GM19467 (cell line): Measurements from ENCODE around the gene FCRLB.
"Not testable (repeated sequence)": the region's sequence is repeated elsewhere in the genome, so short reads cannot be mapped to it uniquely, and the experiment has no call there.

Experiments used
- ATAC-seq: cut with Tn5 transposase; IDR thresholded peaks from one replicate; pipeline ENCODE4 v1.9.1; 2021; ENCODE audit warnings: mild to moderate bottlenecking, moderate library complexity; ENCODE audit not compliant: unreplicated experiment

FCRLB gene

DNA sequence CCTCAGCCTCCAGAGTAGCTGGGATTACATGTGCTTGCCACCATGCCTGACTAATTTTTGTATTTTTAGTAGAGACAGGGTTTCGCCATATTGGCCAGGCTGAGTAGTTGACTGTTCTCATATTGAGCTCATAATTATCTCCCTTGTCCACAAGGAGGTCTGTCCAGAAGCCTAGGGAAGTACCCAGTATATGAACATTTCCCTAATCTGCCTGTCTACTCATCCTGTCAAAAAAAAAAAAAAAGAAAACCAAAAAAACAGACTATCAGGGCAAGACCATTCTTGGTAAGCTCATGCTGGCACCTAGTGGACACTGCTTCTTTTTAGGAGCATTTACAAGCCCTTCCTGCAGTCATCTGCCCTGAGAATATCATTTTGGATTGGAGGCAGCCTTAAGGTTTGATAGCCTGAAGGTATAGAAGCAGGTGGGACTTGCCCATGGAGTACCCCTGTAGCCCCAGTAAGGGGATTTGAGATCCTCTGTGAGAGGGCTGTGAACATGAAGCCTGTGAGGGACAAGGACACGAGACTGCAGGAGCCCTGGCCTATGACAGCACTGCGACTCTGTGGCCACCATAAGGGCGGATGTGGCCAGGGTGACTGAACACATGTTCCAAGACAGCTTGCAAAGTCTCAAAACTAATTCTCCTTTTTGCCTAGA lies 17.4 kb downstream of the FCRLB start:
- ATAC-seq, result peak; percentile 48

GRCh38 chr1:161739865-161740566 lies 18.7 kb downstream of the FCRLB start:
- ATAC-seq, result no peak

DNA sequence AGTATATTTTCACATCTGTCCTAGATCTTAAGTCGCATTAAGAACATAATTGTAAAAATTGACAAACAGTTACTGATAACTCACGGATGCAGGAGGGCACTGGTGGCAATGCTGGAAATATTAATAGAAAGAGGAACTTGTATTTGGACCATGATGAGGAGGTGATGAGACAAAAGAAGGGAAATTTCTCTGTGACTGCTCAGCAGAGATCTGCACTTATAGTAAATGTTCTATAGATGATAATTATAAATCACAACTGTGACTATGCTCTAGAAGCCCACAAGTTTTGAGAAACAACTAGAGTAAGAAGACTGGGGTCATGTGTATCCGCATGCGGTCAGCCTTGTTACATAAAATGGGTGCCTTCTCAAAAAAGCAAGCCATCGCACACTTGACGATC lies 19.6 kb downstream of the FCRLB start:
- no peak for ATAC-seq

GRCh38 chr1:161743231-161743630 lies 21.9 kb downstream of the FCRLB start:
- ATAC-seq, result no peak

DNA sequence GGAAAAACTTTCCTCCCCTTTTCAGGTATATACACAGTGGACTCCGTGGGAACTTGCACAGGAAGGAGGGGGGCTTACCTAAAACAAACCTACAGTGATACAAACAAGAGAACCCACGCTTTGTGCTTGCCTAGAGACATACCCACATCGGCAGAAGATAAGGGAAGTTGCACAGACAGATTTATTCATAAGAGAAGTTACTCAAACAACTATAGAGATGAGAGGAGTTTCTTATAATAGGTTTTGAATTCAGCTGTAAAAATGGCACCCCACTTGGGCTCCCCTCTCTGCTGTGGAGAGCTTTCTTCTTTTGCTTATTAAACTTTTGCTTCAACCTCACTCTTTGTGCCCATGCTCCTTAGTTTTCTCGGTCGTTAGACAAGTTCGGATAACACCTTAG lies 26.5 kb downstream of the FCRLB start:
- ATAC-seq, result no peak

DNA sequence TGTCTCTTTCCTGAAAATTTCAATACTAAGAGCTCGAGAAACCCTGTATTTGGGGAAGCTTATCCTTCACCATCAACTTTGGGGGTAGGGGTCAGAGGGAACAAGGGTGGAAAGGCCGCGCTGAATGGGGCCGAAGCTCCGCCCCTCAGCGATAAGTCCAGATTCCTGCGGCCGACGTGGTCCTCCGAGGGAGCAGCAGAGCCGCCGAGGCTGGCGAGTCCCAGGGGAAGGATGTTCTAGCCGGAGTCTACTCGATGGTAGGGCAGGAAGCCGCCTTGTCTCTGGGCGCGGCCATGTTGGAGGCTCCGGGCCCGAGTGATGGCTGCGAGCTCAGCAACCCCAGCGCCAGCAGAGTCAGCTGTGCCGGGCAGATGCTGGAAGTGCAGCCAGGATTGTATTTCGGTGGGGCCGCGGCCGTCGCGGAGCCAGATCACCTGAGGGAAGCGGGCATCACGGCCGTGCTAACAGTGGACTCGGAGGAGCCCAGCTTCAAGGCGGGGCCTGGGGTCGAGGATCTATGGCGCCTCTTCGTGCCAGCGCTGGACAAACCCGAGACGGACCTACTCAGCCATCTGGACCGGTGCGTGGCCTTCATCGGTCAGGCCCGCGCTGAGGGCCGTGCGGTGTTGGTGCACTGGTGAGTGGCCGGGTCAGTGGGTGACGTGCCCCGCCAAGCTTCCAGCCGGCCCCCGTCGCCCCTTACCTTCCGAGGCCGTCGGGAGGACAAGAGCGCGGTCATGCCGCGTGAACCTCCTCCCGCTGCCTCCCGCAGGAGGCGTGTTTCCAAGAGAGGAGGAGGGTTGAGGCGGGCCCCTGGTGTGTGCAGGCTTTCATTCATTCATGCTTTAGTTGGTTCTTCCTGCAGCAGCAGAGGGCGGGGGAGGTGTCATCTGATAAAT lies 28.4 kb downstream of the FCRLB start, which contains the start of gene DUSP12:
Gene DUSP12, plus strand, starts transcription at position 278 of the 899 bp plus-strand sequence. Its CDS starts 16 bp downstream, at position 294.
- peak; percentile 94 for ATAC-seq

- ATAC-seq, result no peak
These were observed 42.3 kb downstream of the FCRLB start for GRCh38 chr1:161763522-161764098.

DNA sequence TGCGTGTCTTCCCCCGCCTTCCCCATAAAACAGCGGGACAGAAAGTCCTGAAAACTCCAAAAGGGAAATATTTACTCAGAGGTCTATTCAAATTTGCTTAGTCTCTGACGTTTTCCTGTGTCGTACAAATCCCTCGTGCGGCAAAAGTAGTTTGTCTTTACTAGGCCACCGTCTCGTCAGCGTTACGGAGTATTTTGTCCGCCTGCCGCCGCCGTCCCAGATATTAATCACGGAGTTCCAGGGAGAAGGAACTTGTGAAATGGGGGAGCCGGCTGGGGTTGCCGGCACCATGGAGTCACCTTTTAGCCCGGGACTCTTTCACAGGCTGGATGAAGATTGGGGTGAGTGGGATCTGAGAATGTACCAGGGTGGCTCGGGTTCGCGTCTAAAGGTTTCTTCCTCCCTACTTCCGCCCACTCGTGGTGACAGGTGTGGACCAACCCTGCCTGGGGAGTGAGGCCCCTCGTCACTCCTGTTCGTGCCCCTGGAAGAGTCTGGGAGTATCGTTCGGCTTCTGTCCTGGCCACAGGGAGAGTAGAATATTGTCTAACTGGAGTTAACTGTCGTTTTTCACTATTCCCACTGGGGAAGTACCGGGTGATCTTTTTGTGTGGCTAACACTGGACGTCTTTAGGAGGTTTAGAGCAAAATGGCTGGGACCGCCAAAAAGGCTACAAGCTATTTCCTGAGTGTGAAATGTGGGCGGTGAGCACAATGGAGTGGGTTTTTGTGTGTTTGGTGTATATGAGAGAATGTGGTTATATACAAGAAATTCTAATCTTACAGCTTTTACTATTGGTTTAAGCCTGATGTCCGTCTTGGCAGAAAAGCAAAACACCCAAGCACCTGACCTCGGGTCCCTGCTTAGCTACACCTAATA lies 45.0 kb downstream of the FCRLB start, which contains the start of gene ATF6:
Gene ATF6, plus strand, starts transcription at position 219 of the 880 bp plus-strand sequence. Its CDS starts 41 bp downstream, at position 260.
- peak; percentile 46 for ATAC-seq

DNA sequence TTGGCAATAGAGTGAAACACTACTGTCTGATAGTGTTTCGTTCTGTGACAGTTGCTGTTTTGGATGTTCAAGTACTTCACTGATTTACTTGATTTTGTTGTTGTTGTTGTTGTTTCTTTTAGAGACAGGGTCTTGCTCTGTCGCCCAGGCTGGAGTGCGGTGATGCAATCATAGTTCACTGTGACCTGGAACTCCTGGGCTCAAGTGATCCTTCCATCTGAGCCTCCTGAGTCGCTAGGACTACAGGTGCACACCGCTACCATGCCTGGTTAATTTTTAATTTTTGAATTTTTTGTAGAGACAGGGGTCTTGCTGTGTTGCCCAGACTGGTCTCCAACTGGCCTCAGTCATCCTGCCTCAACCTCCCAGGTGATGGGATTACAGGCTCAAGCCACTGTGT lies 47.1 kb downstream of the FCRLB start:
- ATAC-seq, result no peak

DNA sequence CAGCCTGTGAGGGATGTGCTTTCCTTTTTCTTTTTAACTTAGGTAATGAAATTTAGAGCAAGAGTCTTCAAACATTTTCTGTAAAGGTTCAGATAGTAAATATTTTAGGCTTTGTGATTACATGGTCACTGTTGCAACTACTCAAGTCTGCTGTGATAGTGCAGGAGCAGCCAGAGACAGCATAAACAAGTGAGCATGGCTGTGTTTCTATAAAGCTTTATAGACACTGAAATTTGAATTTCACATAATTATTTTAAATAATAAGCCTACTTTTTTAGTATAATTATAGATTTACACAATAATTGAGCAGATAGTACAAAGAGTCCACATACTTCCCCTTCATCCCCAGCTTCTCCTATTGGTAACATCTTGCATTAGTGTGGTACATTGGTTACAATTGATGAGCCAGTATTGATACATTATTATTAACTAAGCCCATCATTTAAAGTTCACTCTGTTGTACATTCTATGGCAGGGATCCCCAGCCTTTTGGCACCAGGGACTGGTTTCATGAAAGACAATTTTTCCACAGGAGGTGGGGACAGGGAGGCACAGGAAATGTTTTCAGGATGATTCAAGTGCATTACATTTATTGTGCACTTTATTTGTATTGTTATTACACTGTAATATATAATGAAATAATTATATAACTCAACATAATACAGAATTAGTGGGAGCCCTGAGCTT lies 47.8 kb downstream of the FCRLB start:
- ATAC-seq, result no peak

- ATAC-seq, result not testable (repeated sequence)
These were observed 48.3 kb downstream of the FCRLB start for GRCh38 chr1:161769673-161770045.

GRCh38 chr1:161770250-161770649 lies 48.9 kb downstream of the FCRLB start:
- no peak for ATAC-seq

- ATAC-seq, result no peak
These were observed 49.8 kb downstream of the FCRLB start for GRCh38 chr1:161771161-161771560.

DNA sequence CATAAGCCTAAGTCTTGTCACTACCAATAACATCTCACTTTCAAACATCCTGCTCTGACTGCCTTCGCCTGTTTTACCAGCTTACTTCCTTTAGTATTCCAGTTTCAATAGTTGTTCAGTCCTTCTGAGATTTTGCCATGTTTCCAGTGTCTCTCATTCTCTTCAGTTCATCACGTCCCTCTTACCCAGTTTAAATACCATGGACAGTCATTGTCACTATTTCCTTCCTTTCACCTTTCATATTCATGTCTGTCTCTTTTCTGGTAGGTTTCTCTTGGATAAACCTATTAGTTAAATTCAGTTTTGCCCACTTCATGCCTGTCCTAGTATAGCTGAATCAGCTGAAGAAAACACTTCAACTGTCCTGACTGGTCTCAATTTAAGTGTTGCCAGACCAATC lies 50.6 kb downstream of the FCRLB start:
- ATAC-seq, result no peak

DNA sequence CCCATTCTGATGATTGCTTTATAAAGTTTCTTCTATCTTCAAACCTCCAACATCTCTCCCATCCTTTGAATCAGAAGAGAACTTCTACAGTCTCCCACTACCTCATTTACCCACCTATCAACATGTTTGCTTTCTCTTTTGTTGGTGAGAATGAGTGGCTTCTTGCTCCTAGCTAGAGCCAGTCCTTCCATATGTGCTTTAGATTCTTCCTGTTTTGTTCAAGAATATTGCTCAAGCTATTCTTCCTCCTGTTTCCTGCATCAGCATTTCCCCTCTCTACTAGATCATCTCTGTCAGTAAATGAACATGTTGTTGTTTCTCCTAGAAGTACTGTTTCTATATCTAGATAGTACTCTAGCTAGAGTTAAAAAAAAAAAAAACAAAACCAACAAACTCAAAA lies 51.1 kb downstream of the FCRLB start:
- no peak for ATAC-seq

- no peak for ATAC-seq
These were observed 52.4 kb downstream of the FCRLB start for GRCh38 chr1:161773791-161774190.

DNA sequence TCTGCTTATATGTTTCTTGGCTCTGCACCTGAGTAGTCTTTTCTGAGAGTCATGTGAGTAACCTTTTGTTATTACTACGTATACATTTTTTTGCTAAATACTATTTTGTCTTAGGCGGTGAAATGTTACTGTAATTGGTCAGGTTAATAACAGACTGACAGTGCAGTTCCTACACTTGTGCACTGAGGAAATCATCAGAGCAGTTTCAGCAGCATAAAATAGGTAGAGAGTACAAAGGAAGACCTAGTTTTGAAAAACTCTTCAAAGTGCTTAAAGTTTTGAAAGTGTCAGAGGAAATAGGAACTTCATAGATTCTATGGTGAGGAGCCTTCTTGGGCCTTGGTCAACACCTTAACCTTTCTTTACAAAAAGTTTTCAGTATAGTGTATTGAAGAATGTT lies 55.9 kb downstream of the FCRLB start:
- ATAC-seq, result no peak
